Hindlimb muscle (tissue), 1 donor: ENCODE data around the gene DACT1. TPM values are rescaled to one million over a fixed set of nuclear protein-coding genes. Genes with fewer than 3 reads are reported as not detected.
"Not testable (repeated sequence)": the region's sequence is repeated elsewhere in the genome, so short reads cannot be mapped to it uniquely, and the experiment has no call there.

ENCODE experiments used
- DNase-seq: peaks from one replicate; pipeline ENCODE4 v3.0.0-alpha.2; 2013
- polyA plus RNA-seq: library from polyadenylated mRNA; unstranded; fragments of 120-200 nt; gene quantifications from one replicate; pipeline ENCODE4 v1.2.1, GENCODE V29; 2013; ENCODE audit not compliant: insufficient read length

Gene DACT1, protein sequence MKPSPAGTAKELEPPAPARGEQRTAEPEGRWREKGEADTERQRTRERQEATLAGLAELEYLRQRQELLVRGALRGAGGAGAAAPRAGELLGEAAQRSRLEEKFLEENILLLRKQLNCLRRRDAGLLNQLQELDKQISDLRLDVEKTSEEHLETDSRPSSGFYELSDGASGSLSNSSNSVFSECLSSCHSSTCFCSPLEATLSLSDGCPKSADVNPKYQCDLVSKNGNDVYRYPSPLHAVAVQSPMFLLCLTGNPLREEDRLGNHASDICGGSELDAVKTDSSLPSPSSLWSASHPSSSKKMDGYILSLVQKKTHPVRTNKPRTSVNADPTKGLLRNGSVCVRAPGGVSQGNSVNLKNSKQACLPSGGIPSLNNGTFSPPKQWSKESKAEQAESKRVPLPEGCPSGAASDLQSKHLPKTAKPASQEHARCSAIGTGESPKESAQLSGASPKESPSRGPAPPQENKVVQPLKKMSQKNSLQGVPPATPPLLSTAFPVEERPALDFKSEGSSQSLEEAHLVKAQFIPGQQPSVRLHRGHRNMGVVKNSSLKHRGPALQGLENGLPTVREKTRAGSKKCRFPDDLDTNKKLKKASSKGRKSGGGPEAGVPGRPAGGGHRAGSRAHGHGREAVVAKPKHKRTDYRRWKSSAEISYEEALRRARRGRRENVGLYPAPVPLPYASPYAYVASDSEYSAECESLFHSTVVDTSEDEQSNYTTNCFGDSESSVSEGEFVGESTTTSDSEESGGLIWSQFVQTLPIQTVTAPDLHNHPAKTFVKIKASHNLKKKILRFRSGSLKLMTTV
- 22.9 TPM for polyA plus RNA-seq

DNA sequence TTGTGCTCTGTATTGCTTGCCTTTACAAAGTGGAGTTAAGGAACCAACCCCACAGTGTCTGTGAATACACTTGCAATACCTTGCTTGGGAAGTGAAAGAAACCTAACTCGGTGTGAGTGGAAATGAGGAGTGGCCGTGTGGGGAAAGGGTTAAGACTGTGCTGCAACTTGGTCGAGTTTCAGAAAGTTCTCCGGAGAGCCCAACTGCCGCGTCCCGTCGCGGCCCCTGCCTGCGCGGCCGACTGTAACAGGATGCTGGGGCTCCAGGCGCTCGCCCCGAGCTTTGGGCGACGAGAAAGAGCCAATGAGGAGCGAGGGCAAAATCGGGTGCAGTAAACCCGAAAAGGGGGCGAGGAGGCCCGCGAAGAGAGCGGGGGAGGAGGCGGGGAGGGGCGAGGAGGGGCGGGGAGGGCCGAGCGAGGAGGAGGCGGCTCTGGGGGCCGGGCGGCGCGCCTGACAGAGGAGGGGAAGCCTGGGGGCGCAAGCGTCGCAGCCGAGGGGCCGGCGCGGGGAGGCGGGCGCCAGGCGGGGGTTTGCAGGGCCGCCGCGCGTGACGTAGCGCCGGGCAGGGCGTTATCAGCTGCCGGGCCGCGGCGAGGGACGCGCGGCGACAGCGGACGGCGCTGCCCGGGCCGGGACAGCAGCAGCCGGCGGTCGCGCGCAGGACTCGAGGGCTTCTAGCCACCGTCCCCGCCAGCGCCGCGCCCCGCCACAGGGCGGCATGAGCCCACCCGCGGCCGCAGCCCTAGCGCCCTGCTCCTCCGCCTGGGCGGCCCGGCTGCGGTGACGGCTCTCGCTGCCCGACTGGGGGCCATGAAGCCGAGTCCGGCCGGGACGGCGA, at the start of gene DACT1:
Gene DACT1, plus strand, starts transcription at position 572 of the 840 bp plus-strand sequence. Its CDS starts 241 bp downstream, at position 813.
- peak; percentile 93 for DNase-seq

DNA sequence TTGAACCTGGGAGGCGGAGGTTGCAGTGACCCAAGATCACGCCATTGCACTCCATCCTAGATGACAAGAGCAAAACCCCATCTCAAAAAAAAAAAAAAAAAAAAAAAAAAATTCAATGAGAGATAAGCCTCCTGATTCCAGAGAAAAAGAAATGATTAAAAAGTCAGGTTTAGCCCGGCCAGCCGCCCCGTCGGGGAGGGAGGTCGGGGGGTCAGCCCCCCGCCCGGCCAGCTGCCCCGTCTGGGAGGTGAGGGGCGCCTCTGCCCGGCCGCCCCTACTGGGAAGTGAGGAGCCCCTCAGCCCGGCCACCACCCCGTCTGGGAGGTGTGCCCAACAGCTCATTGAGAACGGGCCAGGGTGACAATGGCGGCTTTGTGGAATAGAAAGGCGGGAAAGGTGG, 49.4 kb upstream of the DACT1 start:
- DNase-seq: not testable (repeated sequence)

DNA sequence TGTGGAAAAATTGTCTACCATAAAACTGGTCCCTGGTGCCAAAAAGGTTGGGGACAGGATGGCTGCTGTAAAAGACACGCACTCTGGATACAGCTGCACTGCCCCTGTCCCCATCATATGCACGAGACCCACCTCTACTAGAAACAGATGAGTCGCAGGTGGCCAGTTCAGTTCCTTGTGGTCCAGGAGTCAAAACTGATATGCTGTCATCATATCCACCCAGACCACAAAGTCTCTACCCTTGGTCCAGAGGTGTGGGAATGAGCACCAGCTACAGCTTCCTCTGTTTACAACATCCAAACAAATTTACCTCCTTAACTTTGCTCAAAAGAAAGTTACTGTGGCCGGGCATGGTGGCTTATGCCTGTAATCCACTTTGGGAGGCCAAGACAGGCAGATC, 43.8 kb upstream of the DACT1 start:
- no peak for DNase-seq

DNA sequence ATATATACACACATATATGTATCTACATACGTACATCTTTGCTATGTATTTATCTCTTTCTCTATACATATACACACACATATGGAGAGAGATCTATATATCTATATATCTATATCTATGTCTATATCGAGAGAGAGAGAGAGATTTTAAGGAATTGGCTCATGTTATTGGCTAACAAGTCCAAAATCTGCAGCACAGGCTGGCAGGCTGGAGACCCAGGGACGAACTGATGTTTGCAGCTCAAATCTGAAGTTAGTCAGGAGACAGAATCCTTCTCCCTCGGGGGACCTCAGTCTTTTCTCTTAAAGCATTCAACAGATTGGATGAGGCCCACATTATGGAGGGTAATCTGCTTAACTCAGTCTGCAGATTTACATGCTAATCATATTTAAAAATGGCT, 40.7 kb upstream of the DACT1 start:
- no peak for DNase-seq

DNA sequence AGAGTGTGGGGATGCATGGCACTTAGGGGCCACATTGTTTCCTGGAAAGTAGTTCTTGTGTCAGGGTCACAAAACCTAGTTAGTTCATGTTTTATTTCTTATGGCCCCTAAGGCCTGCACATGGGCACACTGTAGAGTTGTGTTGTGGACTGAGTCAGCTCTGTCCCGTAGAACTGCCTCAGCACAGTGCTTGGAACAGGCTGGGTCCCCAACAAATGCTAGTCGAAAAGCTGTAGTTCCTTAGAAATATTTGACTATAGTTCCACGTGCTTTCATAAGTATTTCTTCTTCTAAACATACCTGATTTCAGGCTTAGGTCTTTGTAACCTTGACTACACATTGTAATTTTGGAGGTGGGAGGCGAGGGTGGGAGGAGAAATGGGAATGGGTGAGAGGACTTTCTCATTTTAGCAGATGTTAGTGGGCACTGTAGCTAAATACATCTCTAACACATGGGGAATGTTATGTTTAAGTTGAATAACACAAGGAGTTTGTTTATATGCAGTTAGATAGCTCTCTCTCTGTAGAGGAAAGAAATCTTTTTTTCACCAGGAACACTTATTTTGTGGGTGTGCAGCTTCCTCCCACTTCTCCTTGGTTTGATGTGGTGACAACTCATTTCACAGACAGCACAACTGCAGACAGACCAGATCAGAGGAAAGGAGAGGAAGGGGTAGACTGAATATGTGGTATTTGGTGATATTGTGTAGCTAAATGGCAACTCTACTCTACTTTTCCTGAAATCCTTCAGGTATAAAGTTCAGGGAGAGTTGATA, 39.5 kb upstream of the DACT1 start:
- DNase-seq: no peak

DNA sequence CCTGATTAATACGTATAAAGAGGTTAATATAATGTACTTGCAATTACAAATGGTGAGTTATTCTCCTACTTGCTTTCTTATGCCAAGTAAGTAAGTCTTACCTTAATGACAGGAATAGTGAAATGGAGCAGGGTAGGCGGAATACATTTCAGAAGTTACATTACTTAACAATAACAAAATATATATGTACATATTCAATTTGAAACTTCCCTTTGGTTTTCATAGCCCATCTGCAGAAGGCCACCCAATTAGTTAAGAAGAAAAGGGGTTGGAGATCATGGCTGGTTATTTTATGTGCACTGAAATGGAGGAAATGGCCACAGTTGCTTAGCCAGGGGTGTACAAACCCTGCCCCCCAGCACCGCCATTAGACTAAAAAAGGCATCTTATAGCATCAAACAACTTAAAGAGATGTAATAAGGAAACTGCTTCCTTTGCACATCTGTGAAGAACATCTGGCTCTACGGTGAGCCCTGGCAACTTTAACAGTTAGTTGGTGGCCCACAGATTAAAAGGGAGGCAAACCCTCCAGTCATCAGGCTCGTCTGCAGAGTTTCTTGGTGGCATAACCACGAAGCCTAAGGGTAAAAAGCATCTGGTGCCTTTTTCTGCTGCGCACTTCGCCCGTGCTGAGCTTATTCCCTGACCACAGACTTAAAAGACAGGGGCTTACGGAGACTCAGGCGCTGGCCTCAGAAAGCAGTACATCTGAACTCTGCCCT, 38.8 kb upstream of the DACT1 start:
- no peak for DNase-seq

DNA sequence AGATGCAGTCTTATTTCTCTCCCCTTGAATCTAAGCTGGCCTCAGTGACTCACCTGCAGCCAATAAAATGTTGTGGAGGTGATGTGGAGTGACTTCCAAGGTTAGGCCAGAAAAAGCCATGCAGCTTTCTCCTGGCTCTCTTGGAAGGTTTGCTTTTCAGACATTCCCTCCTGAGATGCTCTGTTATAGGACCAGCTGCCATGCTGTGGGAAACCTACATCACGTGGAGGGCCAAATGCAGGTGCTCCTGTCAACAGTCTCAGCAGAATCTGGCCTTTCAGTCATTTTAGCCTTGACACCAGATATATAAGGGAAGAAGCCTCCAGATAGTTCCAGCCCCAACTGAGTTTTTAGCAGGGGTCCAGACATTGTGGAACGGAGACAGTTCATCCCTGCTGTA, 38.1 kb upstream of the DACT1 start:
- DNase-seq: no peak

DNA sequence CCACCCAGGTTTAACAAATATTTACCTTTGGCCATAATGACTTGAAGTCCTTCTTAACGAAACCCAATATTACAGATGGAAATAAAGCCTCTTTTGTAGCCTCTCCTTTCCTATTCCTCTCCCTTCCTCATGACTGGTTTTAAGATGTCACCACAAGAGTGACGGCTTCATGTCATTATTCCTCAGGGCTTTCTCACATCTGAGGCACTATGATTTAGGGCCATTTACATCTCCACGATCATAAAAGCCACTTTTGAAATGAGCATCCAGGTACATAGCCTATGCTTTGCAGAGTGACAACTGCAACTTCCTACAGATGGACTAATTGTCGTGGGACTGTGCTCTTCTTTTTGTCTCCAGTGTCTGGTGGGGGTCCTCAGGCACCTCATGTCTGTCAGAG, 32.3 kb upstream of the DACT1 start:
- no peak for DNase-seq

DNA sequence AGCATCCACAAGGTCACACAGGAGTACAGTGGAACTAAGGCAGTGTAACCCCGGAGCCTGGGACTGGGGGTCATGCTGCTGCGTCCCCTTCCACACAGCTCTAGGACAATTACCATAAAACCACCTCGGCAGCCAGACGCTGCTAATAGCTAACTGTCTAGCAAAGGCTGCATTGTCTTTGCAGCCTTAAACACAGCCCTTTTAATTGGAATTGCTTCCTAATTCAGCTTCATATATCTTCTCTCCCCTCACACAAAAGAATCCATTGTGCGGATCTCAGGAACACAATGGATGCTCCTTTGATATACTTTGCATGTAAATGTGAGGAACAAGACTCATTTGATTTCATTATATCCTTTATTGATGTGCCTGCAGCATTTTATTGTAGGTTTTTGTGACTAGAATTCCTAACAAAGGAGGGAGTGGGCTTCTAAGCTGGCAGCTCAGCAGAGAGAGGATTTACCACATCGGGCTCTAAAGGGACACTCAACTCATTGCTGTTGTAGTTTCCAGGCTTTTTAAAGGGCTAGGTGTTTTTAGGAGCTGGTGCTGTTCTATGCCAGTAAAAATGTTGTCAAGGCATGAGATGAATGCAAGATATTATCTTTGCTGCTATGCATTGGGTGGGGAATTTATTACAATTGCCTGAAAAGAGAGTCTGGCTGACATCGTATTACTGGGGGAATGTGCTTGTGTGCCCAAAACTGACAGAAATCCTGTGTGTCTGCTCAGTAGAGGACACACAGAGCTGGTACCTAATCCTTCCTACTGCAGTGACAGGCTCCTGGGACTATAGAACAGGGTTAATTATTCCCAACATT, 30.4 kb upstream of the DACT1 start:
- DNase-seq: no peak

DNA sequence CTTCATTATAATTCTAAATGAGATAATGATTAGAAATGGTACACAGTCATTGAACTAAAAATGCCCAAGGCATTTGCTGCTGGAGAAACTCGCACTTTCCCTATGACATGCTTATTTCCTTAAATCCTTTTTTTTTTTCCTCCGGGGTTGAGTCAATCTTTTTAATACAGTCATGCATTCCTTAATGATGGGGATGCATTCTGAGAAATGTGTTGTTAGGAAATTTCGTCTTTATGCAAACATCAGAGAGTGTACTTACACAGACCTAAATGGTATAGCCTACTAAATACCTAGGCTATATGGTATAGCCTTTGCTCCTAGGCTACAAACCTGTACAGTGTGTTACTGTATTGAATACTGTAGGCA, 29.8 kb upstream of the DACT1 start:
- DNase-seq: no peak

DNA sequence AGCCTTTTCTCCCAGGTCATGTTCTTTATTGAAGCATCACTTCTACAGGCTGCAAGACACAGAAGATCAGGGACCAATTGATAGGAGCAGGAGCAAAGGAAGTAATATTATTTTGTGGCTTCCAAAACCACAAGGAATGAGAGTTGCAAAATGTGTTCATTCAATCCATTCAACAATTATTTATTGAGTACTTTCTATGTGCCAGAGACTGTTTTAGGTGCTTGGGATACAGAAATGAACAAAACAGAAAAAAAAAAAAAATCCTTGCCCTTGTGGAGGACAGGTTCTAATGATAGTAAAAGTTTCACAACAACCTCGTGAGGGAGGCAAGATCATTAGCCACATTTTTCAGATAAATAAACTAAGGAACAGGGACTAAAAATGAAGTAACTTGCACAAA, 20.1 kb upstream of the DACT1 start:
- DNase-seq: no peak

DNA sequence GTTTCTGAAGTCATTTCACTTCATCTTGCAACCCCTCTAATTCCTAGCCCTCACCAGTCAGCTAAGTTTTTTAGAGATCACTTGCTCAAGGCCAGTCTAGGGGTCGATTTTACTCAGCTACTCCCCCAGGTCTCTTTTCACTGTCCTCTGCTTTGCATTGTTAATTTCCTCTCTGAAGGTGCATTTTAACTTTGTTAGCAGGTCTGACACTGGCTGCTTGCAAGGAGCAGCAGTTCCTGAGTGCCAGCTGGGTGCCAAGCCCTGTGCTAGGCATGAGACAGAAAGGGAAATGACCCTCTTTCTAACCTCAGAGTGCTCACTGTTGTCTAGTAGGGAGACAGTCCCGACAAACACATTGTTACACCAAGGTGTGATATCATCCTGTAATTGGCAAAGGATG, 17.8 kb upstream of the DACT1 start:
- DNase-seq: no peak

DNA sequence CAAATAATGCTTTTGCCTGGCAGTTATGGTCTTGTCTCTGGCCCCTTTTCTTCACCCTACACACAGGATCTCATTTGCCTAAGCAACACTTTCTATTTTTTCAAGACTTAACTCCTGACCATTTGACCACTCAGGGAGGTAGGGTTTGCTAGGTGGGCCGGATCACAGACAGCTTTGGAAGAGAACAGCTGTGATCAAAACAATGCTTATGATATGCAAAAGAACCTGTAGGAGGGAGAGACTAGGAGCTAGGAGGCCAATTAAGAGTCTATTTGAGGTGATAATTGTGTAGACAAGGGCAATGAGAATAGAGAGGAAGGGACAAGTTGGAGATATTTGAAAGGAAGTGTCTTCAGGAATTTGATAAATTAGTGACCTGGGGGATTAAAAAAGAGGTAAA, 12.3 kb upstream of the DACT1 start:
- DNase-seq: no peak

DNA sequence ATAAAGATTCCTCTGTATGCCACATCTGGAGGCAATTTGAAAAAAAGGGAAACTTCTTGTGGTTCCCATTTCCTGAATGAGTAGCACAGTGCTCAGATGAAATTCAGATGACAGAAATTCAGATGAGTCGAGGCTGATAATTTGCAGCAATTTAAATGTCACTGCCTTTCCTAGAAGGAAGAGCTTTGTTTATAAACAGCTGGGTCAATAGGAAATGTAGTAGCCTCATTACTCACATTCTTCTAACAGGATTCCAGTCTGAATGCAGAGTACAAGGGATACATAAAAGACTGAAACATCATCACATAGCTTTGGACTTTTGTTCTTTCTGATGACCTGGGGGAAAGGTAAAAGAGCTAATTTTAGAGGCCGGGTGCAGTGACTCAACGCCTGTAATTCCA, 11.3 kb upstream of the DACT1 start:
- no peak for DNase-seq

DNA sequence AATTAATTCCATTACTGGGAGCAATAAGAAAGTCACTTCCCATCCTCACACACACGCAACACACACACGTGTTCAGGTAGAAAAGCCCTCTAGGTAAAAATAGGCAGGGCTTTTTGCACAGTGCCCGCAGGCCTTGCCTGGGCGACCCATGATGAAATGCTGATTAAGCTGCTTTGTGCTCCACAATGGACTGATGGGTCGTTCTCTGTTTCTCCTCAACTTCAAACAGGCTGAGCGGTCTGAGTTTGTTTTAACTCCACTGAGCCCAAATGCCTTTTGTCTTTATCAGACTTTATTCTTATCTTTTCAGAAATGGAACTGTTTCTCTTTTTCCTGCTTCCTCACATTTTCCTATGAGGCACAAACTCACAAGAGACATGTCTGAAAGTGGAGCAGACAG, 9.4 kb upstream of the DACT1 start:
- no peak for DNase-seq

DNA sequence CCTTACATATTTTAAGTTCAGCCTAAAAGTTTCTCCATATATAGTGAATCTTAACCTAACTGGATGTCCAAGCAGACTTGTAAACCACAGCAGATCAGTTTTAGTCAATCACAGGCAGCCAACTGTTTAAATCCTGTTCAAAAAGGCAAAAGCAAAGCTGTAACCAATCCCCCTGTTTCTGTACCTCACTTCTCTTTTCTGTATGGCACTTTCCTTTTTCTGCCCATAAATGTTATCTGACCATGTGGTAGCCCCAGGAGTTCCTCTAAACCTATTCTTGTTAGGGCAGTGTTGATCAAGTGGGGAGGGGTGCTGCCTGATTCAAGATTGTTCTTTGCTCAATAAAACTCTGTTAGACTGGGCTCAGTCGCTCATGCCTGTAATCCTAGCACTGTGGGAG, 8.5 kb upstream of the DACT1 start:
- DNase-seq: no peak

DNA sequence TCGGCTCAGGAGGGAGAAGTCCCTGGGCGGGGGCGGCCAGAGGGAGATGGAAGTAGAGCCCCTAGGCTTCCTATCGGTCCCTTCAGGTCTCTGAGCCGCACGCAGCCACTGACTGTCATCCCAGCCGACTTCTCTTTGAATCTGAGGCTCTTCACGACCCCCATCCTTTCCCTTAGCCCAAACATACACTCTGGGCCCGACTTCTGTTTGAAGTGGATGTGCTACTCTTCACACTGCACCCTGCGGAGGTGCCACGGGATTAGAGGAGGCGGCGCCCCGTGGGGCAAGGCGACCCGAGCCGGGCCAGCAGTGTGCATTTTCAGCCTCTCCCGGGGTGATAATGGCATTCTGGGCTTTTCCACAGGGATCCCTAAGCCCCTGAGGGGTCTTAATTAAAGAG, 6.0 kb upstream of the DACT1 start:
- DNase-seq: no peak

DNA sequence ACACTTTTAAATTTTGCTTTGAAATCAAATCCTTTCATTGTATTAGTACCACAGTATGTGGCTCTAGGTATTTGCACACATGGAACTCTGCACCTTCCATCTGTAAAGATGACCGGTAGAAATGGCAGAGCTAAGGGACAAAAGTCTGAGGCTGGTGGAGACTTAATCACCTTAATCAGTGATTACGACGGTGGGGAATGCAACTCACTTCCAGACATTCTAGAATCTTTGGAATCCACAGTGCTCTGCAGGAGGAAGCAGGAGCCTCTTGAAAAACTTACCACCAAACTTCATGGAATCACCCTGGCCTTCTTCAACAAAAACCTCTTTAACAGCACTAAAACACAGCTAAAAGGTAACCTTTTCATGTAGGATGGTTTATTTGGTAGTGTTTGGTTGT, 3.9 kb upstream of the DACT1 start:
- DNase-seq: no peak

DNA sequence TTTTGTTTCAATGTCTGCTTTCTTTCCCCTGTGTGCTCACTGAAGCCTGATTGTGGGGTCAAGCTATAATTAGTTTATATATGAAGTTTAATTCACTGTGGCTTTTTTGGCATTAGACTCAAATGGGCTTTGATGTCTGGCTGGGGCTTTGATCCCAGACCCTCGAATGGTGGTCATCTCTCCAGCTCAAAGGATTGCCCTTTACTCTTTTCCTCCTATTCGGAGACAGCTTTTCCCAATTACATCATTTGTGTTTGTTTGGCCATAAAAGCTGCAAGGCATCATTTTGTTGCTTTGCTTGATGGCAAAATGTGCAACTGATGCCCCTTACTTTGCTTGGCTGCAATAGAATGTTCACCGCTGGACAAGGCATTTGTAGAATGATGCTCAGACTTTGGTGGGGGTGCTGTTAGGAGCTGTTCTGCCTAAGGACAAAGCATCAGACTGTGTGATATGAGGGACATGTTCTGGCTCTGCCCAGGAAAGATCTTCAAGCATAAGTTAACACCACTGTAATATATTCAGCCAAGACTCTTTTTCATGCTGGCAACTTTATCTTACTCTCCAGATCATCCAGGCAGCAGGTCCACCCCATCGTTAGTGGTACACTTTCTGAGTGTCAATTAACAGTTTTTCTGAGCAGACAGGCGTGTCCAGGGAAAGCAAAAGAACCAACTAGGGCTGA, 3.2 kb upstream of the DACT1 start:
- no peak for DNase-seq
